Activated CD8-positive, alpha-beta T cell treated with anti-CD3 and anti-CD28 coated beads for 36 hours (primary cell): ENCODE results near the gene CHD5. TPM values are rescaled to one million over a fixed set of nuclear protein-coding genes. Genes with fewer than 3 reads are reported as not detected.

ENCODE experiments used
- ATAC-seq: fragments of 200-7000 bp; cut with Tn5 transposase; one replicate; pipeline ENCODE4 v1.10.0; 2021; ENCODE audit warnings: mild to moderate bottlenecking, moderate library complexity
- CTCF ChIA-PET: fragments of 350-600 bp; sonication (Branson Sonifier 250); formaldehyde crosslinking; loops from one replicate; lab custom pipeline; 2021; ENCODE audit warnings: antibody characterized with exemption; lab: Charles Lee
- POLR2A ChIA-PET: fragments of 350-600 bp; sonication (Branson Sonifier 250); formaldehyde crosslinking; loops from one replicate; lab custom pipeline; 2021; ENCODE audit warnings: antibody characterized with exemption; lab: Charles Lee
- DNase-seq: peaks from one replicate; pipeline ENCODE4 v3.0.0-alpha.2; 2020
- H3K27ac Mint-ChIP-seq: one replicate; pipeline ENCODE4 v1.8.0; 2021; ENCODE audit warnings: mild to moderate bottlenecking, mixed read lengths
- H3K27me3 Mint-ChIP-seq: one replicate; pipeline ENCODE4 v1.8.0; 2021; ENCODE audit warnings: mixed read lengths
- H3K36me3 Mint-ChIP-seq: one replicate; pipeline ENCODE4 v1.8.0; 2021; ENCODE audit warnings: low read depth, mixed read lengths
- H3K4me1 Mint-ChIP-seq: one replicate; pipeline ENCODE4 v1.8.0; 2021; ENCODE audit warnings: low read depth, mixed read lengths
- H3K4me3 Mint-ChIP-seq: one replicate; pipeline ENCODE4 v1.8.0; 2021; ENCODE audit warnings: mild to moderate bottlenecking, moderate library complexity, mixed read lengths
- H3K9me3 Mint-ChIP-seq: one replicate; pipeline ENCODE4 v1.8.0; 2021; ENCODE audit warnings: mixed read lengths
- intact Hi-C: fragments of 100-400 bp; cut with micrococcal nuclease; formaldehyde crosslinking; loops from one replicate; pipeline ENCODE4 v1.10.0; 2022
- total RNA-seq, 2 experiments: library from RNA; stranded (reverse); gene quantifications; one replicate each; pipeline ENCODE4 v1.2.3, GENCODE V29; 2021
- TF ChIP-seq, protein P1 (sequence below): fragments of 200-600 bp; IDR thresholded peaks from one replicate; pipeline ENCODE4 v1.8.0; 2022; ENCODE audit warnings: antibody characterized with exemption, mild to moderate bottlenecking

CHD5 gene
- total RNA-seq, 2 experiments from 2014 or later: 0.61 to 0.63 TPM

DNA sequence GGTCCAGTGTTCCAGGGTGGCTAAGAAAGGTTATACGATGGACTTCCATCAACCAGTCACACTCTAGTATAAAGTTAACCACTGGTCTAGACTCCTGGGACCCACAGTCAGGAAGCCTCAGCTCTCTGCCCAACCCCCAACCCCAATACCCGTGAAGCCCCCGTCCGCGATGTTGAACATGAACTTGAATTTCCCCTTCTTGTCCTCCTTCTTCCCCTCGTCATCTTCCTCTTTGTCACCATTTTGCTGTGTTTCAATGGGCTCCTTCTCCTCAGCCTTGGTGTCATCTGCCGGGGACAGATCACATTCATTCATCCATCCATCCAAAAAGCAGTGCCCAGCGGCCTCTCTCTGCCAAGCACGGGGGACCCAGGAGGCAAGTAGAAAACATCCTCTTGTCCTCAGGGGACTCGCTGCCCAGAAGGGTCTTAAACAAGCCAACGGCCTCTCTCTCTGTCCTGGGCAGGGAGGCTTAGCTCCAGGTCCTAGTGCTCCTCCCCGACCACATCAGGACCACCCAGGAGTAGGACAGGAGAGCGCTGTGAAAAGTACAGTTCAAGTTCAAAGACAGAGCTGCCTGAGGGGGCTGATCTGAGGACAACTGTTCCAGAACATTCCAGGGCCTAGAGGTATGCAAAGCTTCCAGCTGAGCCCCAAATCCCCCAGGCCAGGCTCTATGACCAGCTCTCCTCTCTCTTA is 68.0 kb downstream of the CHD5 start:
- ChIA-PET POLR2A (interaction anchor here (0.6 to 1.0 kb wide), 2 partner anchors 11 to 445 kb away, joined by 3 to 5 read pairs; no protein-coding TSS in a partner anchor), CTCF (interaction anchor here (0.8 kb wide), 1 partner anchor 135 kb away, joined by 3 read pairs; no protein-coding TSS in a partner anchor)
- peaks cover 13% of the 10 kb centered on the region for H3K27me3 Mint-ChIP-seq
- ATAC-seq: no peak
- TF ChIP-seq, protein P1, sequence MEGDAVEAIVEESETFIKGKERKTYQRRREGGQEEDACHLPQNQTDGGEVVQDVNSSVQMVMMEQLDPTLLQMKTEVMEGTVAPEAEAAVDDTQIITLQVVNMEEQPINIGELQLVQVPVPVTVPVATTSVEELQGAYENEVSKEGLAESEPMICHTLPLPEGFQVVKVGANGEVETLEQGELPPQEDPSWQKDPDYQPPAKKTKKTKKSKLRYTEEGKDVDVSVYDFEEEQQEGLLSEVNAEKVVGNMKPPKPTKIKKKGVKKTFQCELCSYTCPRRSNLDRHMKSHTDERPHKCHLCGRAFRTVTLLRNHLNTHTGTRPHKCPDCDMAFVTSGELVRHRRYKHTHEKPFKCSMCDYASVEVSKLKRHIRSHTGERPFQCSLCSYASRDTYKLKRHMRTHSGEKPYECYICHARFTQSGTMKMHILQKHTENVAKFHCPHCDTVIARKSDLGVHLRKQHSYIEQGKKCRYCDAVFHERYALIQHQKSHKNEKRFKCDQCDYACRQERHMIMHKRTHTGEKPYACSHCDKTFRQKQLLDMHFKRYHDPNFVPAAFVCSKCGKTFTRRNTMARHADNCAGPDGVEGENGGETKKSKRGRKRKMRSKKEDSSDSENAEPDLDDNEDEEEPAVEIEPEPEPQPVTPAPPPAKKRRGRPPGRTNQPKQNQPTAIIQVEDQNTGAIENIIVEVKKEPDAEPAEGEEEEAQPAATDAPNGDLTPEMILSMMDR: no peak
- no peak overlapping the region for H3K4me3 Mint-ChIP-seq
- DNase-seq: no peak
- no peak overlapping the region for H3K27ac Mint-ChIP-seq
- no peaks in the 10 kb centered on the region for H3K4me1 Mint-ChIP-seq
- intact Hi-C loops: no loop called here
- peaks cover 6% of the 10 kb centered on the region for H3K9me3 Mint-ChIP-seq
- no peaks in the 10 kb centered on the region for H3K36me3 Mint-ChIP-seq

DNA sequence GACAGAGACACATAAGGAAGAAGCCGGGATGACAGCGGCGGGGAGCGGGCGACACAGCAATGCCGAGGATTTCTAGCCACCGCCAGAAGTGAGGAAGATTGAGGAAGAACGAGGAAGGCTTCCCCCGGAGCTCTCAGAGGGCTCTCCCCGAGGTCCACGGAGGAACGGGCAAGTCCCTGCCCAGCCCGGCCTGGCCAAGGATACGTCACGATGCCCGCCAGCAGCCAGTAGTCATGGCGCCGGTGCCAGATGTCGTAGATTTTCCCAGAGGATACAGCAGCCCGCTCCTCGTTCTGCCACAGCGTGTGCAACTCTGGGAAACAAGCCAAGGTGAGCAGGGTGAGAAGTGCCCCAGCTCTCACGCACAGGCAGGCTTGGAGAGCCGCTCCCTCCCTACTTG is 68.5 kb downstream of the CHD5 start:
- CTCF ChIA-PET: no interaction called here
- no peak for ATAC-seq
- H3K4me3 Mint-ChIP-seq: no peak overlapping the region

DNA sequence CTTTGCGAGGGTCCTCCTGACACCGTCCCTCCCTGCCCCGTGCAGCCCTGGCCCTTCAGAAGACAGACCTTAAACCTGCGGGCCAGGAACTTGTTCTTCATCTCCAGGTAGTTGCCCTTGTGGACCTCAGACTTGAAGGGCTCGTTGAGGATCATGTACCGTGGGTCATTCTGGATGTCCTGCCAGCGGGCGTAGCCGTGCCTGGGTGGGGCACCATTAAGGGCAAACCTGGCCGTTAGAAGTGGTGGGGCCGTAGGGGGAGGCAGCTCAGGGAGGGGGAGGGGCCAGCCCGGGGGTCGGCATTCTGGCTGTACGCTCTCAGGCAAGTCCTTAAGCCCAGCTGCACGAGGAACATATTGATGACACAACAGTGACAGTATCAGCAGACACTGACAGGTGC is 69.8 kb downstream of the CHD5 start:
- Mint-ChIP-seq H3K36me3 (no peaks in the 10 kb centered on the region), H3K4me1 (no peaks in the 10 kb centered on the region), H3K4me3 (no peak overlapping the region), H3K9me3 (no peaks in the 10 kb centered on the region), H3K27ac (no peak overlapping the region), H3K27me3 (peaks cover 14% of the 10 kb centered on the region)
- TF ChIP-seq, protein P1: no peak
- DNase-seq: no peak
- POLR2A ChIA-PET: no interaction called here
- ATAC-seq: no peak
- intact Hi-C loops: no loop called here
- CTCF ChIA-PET: interaction anchor here (1.5 kb wide), 1 partner anchor 122 kb away, joined by 3 read pairs; no protein-coding TSS in a partner anchor

More for the DNA sequence above, 68.5 kb downstream of the CHD5 start:
- intact Hi-C loops: no loop called here
- no peaks in the 10 kb centered on the region for H3K4me1 Mint-ChIP-seq
- no peaks in the 10 kb centered on the region for H3K36me3 Mint-ChIP-seq
- peaks cover under 1% of the 10 kb centered on the region for H3K9me3 Mint-ChIP-seq
- DNase-seq: no peak
- TF ChIP-seq, protein P1: no peak
- peaks cover 13% of the 10 kb centered on the region for H3K27me3 Mint-ChIP-seq
- POLR2A ChIA-PET: no interaction called here
- H3K27ac Mint-ChIP-seq: no peak overlapping the region

DNA sequence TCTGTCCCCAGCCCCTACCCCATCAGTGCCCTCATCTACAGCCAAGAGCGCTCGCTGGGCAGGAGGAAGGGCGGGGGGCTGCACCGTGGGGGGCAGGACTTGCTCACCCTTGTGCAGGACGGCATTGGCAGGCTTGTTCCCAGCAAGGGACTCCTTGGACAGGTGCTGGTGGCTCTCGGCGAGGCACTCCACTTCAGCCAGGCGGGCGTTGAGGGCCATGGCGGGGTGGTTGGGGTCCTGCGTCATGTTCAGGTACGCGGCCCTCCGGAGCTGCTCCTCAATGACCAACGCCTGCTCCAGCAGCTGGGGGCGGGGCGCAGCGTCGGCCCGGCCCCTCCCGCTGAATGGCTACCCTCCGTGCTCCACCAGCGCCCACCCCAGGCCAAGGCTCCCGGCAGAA is 70.4 kb downstream of the CHD5 start:
- intact Hi-C loops: no loop called here
- Mint-ChIP-seq H3K27ac (no peak overlapping the region), H3K27me3 (peaks cover 14% of the 10 kb centered on the region), H3K4me1 (no peaks in the 10 kb centered on the region), H3K4me3 (no peak overlapping the region), H3K9me3 (no peaks in the 10 kb centered on the region), H3K36me3 (no peaks in the 10 kb centered on the region)
- ChIA-PET CTCF (interaction anchor here (1.5 kb wide), 1 partner anchor 123 kb away, joined by 3 read pairs; no protein-coding TSS in a partner anchor), POLR2A (no interaction called here)
- DNase-seq (no peak), ATAC-seq (no peak)
- TF ChIP-seq, protein P1: no peak

DNA sequence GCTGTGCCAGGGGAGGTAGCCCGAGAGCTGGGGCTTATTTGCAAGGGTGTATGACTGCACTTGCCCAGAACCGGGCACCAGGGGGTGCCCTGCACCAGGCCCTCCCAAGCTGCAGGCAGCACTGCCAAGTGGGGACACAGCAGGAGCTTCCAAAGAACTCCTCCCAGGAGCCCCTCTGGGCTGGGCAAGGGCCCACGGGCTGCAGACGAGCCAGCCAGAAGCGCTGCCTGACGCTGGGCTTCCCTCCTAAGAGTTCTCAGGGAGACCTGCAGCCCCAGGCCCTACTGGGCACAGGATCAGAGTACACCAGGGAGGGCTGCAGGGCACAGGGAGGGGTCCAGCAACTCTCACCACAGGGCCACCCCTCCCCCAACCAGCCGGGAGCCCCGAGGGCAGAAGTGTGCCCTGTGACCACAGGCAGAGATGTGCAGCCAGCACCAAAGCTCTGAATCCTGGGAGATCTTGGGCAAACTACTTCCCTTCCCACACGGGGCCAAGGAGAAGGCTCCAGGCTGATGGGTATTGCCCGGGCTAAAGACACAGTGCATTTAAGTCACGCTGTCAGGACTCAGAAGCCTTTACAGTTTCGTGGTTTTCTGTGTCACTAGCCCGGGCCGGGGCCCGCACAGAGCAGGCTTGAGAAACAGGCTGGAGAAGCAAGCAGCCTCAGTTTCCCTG is 71.0 kb downstream of the CHD5 start:
- H3K27ac Mint-ChIP-seq: no peak overlapping the region
- H3K9me3 Mint-ChIP-seq: no peaks in the 10 kb centered on the region
- H3K27me3 Mint-ChIP-seq: peaks cover 14% of the 10 kb centered on the region

More for the DNA sequence above, 71.0 kb downstream of the CHD5 start:
- peak; percentile 69 for DNase-seq
- ATAC-seq: peak; percentile 93
- ChIA-PET CTCF (interaction anchor here (1.0 to 1.1 kb wide), 5 partner anchors 10 to 227 kb away, joined by 3 to 5 read pairs (median 3); partner anchors contain the start of gene HES3), POLR2A (no interaction called here)
- Mint-ChIP-seq H3K4me3 (no peak overlapping the region), H3K36me3 (no peaks in the 10 kb centered on the region), H3K4me1 (no peaks in the 10 kb centered on the region)
- TF ChIP-seq, protein P1: peak; percentile 44
- intact Hi-C loops: no loop called here
